HG02943 (cell line): ENCODE measurements around the gene ZNF18.
"Not testable (repeated sequence)": the region's sequence is repeated elsewhere in the genome, so short reads cannot be mapped to it uniquely, and the experiment has no call there.

Experiments
- ATAC-seq: cut with Tn5 transposase; IDR thresholded peaks from one replicate; pipeline ENCODE4 v1.9.1; 2021; ENCODE audit warnings: mild to moderate bottlenecking, low read depth, moderate library complexity; ENCODE audit not compliant: unreplicated experiment

ZNF18 gene

GRCh38 chr17:11986179-11986941 is 10.9 kb downstream of the ZNF18 start:
- ATAC-seq, result no peak

GRCh38 chr17:11981862-11982261 is 15.4 kb downstream of the ZNF18 start:
- ATAC-seq, result no peak

- no peak for ATAC-seq
Measured at GRCh38 chr17:11980813-11981212, 16.5 kb downstream of the ZNF18 start.

- ATAC-seq, result no peak
Measured at GRCh38 chr17:11979795-11980194, 17.5 kb downstream of the ZNF18 start.

GRCh38 chr17:11972741-11973140 is 24.5 kb downstream of the ZNF18 start:
- not testable (repeated sequence) for ATAC-seq

- no peak for ATAC-seq
Measured at GRCh38 chr17:11969565-11969964, 27.7 kb downstream of the ZNF18 start.

GRCh38 chr17:11954936-11955335 is 42.3 kb downstream of the ZNF18 start:
- no peak for ATAC-seq

- no peak for ATAC-seq
Measured at GRCh38 chr17:11953924-11954323, 43.4 kb downstream of the ZNF18 start.

- no peak for ATAC-seq
Measured at GRCh38 chr17:11952610-11953009, 44.7 kb downstream of the ZNF18 start.

GRCh38 chr17:11950771-11951519 is 46.3 kb downstream of the ZNF18 start:
- no peak for ATAC-seq

- not testable (repeated sequence) for ATAC-seq
Measured at GRCh38 chr17:11949571-11949970, 47.7 kb downstream of the ZNF18 start.

GRCh38 chr17:11948789-11949188 is 48.5 kb downstream of the ZNF18 start:
- ATAC-seq, result no peak

GRCh38 chr17:11944587-11944986 is 52.7 kb downstream of the ZNF18 start:
- no peak for ATAC-seq

- ATAC-seq, result no peak
Measured at GRCh38 chr17:11943759-11944347, 53.4 kb downstream of the ZNF18 start.

- ATAC-seq, result not testable (repeated sequence)
Measured at GRCh38 chr17:11943086-11943485, 54.2 kb downstream of the ZNF18 start.

- ATAC-seq, result no peak
Measured at GRCh38 chr17:11940904-11941303, 56.4 kb downstream of the ZNF18 start.

GRCh38 chr17:11935734-11936406 is 61.4 kb downstream of the ZNF18 start:
- no peak for ATAC-seq

GRCh38 chr17:11932337-11932898 is 64.9 kb downstream of the ZNF18 start:
- no peak for ATAC-seq

- no peak for ATAC-seq
Measured at GRCh38 chr17:11928436-11928835, 68.8 kb downstream of the ZNF18 start.
